Colon (tissue), 2 donors: Measurements from ENCODE around the gene DCAF11.

Experiments used
- FAIRE-seq: peaks from 2 replicates; lab custom pipeline; 2012; peaks lifted over from hg19 to GRCh38; lab: Jason Lieb, UNC
- donor health status: control.
- donor health status: control.

DCAF11 gene

GRCh38 chr14:24139272-24139934, 24.8 kb downstream of the DCAF11 start:
- FAIRE-seq: no peak

GRCh38 chr14:24141097-24141880, 26.7 kb downstream of the DCAF11 start, which contains the start of gene EMC9:
EMC9 (minus strand) TSS chr14:24141591; CDS start chr14:24141304, 287 bp downstream.
- FAIRE-seq: no peak

- no peak for FAIRE-seq
Observed at GRCh38 chr14:24143511-24143910, 28.9 kb downstream of the DCAF11 start.

- no peak for FAIRE-seq
Observed at GRCh38 chr14:24144451-24144850, 29.9 kb downstream of the DCAF11 start.

- FAIRE-seq: no peak
Observed at GRCh38 chr14:24145219-24145618, 30.6 kb downstream of the DCAF11 start.

GRCh38 chr14:24145690-24146452, 31.3 kb downstream of the DCAF11 start:
- FAIRE-seq: no peak

GRCh38 chr14:24146453-24146977, 31.9 kb downstream of the DCAF11 start, which contains the start of gene PSME2:
PSME2 (minus strand) TSS chr14:24146610; CDS start chr14:24146581, 29 bp downstream.
- FAIRE-seq: no peak

- FAIRE-seq: no peak
Observed at GRCh38 chr14:24146978-24147760, 32.6 kb downstream of the DCAF11 start, which contains the start of gene RNF31. RNF31 (plus strand) TSS chr14:24147498; CDS start chr14:24147699, 201 bp downstream.

- no peak for FAIRE-seq
Observed at GRCh38 chr14:24147761-24148428, 33.3 kb downstream of the DCAF11 start.

GRCh38 chr14:24149302-24149969, 34.9 kb downstream of the DCAF11 start:
- no peak for FAIRE-seq

- FAIRE-seq: no peak
Observed at GRCh38 chr14:24150061-24150460, 35.5 kb downstream of the DCAF11 start.

- FAIRE-seq: no peak
Observed at GRCh38 chr14:24150567-24150966, 36.0 kb downstream of the DCAF11 start.

- no peak for FAIRE-seq
Observed at GRCh38 chr14:24150993-24151392, 36.4 kb downstream of the DCAF11 start.

- no peak for FAIRE-seq
Observed at GRCh38 chr14:24151404-24152080, 37.0 kb downstream of the DCAF11 start.

GRCh38 chr14:24155100-24155499, 40.5 kb downstream of the DCAF11 start:
- FAIRE-seq: no peak

GRCh38 chr14:24156840-24157239, 42.3 kb downstream of the DCAF11 start:
- FAIRE-seq: no peak

GRCh38 chr14:24157331-24157730, 42.8 kb downstream of the DCAF11 start:
- no peak for FAIRE-seq

- no peak for FAIRE-seq
Observed at GRCh38 chr14:24159777-24160498, 45.4 kb downstream of the DCAF11 start.

GRCh38 chr14:24160499-24160849, 45.9 kb downstream of the DCAF11 start:
- no peak for FAIRE-seq
